Prostate gland (tissue), 2 donors: ENCODE measurements around the gene CRIM1. TPM values are rescaled to one million over a fixed set of nuclear protein-coding genes. Genes with fewer than 3 reads are reported as not detected.

Source experiments
- DNase-seq: peaks from one replicate; pipeline ENCODE4 v3.0.0-alpha.2; 2019; ENCODE audit warnings: low spot score
- H3K27ac ChIP-seq, 2 donors: fragments of 200-600 bp; sonication (generic); 2 replicates each; pipeline ENCODE4 v1.5.1; 2017 to 2019
- H3K27me3 ChIP-seq: fragments of 200-600 bp; sonication (generic); replicated peaks from 2 replicates; pipeline ENCODE4 v1.5.1; 2019; ENCODE audit not compliant: insufficient read depth
- H3K36me3 ChIP-seq, 2 donors: fragments of 200-600 bp; sonication (generic); 1 replicate in 1 of 2; 2 replicates in 1 of 2; pipeline versions ENCODE4 v1.5.1 to v1.8.1; 2017 to 2019
- H3K4me1 ChIP-seq: fragments of 200-600 bp; sonication (generic); replicated peaks from 2 replicates; pipeline ENCODE4 v1.5.1; 2019
- H3K4me3 ChIP-seq, 2 donors: fragments of 200-600 bp; sonication (generic); 2 replicates each; pipeline ENCODE4 v1.5.1; 2017 to 2019
- H3K9me3 ChIP-seq: fragments of 200-600 bp; sonication (generic); 2 replicates; pipeline ENCODE4 v1.5.1; 2017
- POLR2A ChIP-seq: fragments of 450-650 bp; IDR thresholded peaks from one replicate; pipeline ENCODE4 v1.6.1; 2016; ENCODE audit warnings: antibody characterized with exemption, mild to moderate bottlenecking
- POLR2AphosphoS5 ChIP-seq: sonication (generic); formaldehyde crosslinking; IDR thresholded peaks from one replicate; pipeline ENCODE4 v1.6.1; 2017; ENCODE audit warnings: antibody characterized with exemption
- WGBS: methylation state at CpG from one replicate; pipeline ENCODE4 v1.1.5; 2018; 5-methylcytosine and 5-hydroxymethylcytosine counted together
- intact Hi-C: fragments of 100-400 bp; cut with DNase I; formaldehyde crosslinking; loops from one replicate; pipeline ENCODE4 v1.14.2; 2022
- total RNA-seq, 2 donors: library from RNA; depleted of rRNA; stranded (reverse); fragments of >200 nt; gene quantifications; one replicate each; pipeline ENCODE4 v1.1.0, GENCODE V29; 2016
- TF ChIP-seq, protein P1 (sequence below), 4 experiments: fragments of 200-600 bp in 2 of 4; fragments of 450-650 bp in 2 of 4; sonication (generic) in 2 of 4; IDR thresholded peaks; 1 replicate in 3 of 4; 2 replicates in 1 of 4; pipeline ENCODE4 v1.5.1; 2016 to 2019; ENCODE audit warnings: antibody characterized with exemption in 4 of 4, mild to moderate bottlenecking in 2 of 4, moderate library complexity in 2 of 4

Gene CRIM1
- total RNA-seq, 2 donors from 2014 or later: 55.2 to 101 TPM

GRCh38 chr2:36478332-36478738 lies 122.8 kb downstream of the CRIM1 start:
- H3K4me3 ChIP-seq: no peak overlapping the region
- DNase-seq: no peak
- no peak overlapping the region for H3K27ac ChIP-seq
- H3K9me3 ChIP-seq: no peaks in the 10 kb centered on the region
- TF ChIP-seq POLR2AphosphoS5 (no peak), POLR2A (no peak)
- intact Hi-C loops: no loop called here
- no peaks in the 10 kb centered on the region for H3K4me1 ChIP-seq
- 49% methylated on average over 4 of the region's 4 CpGs for WGBS
- no peaks in the 10 kb centered on the region for H3K27me3 ChIP-seq
- peaks cover 0 to 8% of the 10 kb centered on the region in 2 donors for H3K36me3 ChIP-seq

DNA sequence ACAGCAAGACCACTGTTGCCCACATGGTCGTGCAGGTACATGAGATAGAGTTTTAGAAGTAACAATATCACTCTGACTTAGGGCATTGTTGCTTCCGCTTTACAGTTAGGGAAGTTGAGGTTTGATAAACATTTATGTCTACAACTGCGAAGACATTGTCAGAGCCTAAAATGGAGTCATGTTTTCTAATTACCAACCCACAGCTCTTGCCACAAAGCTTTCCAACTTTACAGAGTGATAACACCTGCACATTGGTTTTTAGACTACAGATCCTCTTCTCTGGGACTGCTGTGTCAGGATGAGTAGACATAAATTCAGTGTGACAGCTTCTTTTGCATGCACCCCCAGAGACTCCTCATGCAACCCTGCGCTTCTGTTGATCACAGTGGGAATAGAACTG lies 123.4 kb downstream of the CRIM1 start:
- WGBS: 96% methylated on average over 3 of the region's 4 CpGs
- TF ChIP-seq POLR2AphosphoS5 (no peak), POLR2A (no peak)
- TF ChIP-seq, protein P1, sequence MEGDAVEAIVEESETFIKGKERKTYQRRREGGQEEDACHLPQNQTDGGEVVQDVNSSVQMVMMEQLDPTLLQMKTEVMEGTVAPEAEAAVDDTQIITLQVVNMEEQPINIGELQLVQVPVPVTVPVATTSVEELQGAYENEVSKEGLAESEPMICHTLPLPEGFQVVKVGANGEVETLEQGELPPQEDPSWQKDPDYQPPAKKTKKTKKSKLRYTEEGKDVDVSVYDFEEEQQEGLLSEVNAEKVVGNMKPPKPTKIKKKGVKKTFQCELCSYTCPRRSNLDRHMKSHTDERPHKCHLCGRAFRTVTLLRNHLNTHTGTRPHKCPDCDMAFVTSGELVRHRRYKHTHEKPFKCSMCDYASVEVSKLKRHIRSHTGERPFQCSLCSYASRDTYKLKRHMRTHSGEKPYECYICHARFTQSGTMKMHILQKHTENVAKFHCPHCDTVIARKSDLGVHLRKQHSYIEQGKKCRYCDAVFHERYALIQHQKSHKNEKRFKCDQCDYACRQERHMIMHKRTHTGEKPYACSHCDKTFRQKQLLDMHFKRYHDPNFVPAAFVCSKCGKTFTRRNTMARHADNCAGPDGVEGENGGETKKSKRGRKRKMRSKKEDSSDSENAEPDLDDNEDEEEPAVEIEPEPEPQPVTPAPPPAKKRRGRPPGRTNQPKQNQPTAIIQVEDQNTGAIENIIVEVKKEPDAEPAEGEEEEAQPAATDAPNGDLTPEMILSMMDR (IDR thresholded peaks at IDR 0.05): no peak
- Histone ChIP-seq H3K36me3 (peaks cover 0 to 8% of the 10 kb centered on the region in 2 donors), H3K4me3 (no peak overlapping the region), H3K27ac (no peak overlapping the region), H3K4me1 (no peaks in the 10 kb centered on the region), H3K9me3 (no peaks in the 10 kb centered on the region), H3K27me3 (no peaks in the 10 kb centered on the region)
- intact Hi-C loops: no loop called here
- no peak for DNase-seq

DNA sequence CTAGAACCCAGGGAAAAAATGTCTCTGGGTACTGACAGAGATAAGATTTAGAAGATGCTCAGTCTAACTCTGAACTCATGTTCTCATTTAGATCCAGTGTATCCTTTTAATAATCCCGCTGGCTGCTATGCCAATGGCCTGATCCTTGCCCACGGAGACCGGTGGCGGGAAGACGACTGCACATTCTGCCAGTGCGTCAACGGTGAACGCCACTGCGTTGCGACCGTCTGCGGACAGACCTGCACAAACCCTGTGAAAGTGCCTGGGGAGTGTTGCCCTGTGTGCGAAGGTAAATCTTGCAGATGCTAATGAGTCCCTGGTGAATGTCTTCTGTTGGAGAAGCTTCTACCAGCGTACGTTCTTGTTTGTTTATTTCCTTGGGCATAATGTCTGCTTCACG lies 123.8 kb downstream of the CRIM1 start:
- DNase-seq: no peak
- Histone ChIP-seq H3K9me3 (no peaks in the 10 kb centered on the region), H3K27me3 (no peaks in the 10 kb centered on the region), H3K4me1 (no peaks in the 10 kb centered on the region), H3K36me3 (peaks cover 0 to 8% of the 10 kb centered on the region in 2 donors), H3K4me3 (no peak overlapping the region), H3K27ac (no peak overlapping the region)
- TF ChIP-seq POLR2A: no peak
- no peak for TF ChIP-seq POLR2AphosphoS5
- TF ChIP-seq, protein P1 (IDR thresholded peaks at IDR 0.05): no peak
- WGBS: 97% methylated on average over 16 of the region's 16 CpGs
- intact Hi-C loops: no loop called here

- Histone ChIP-seq H3K27ac (no peak overlapping the region), H3K4me1 (no peaks in the 10 kb centered on the region), H3K36me3 (peaks cover 0 to 8% of the 10 kb centered on the region in 2 donors), H3K9me3 (no peaks in the 10 kb centered on the region), H3K27me3 (no peaks in the 10 kb centered on the region), H3K4me3 (no peak overlapping the region)
- TF ChIP-seq POLR2A: no peak
- 93% methylated on average over 5 of the region's 5 CpGs for WGBS
- intact Hi-C loops: no loop called here
- no peak for DNase-seq
Observed at GRCh38 chr2:36480028-36480427, 124.5 kb downstream of the CRIM1 start.

DNA sequence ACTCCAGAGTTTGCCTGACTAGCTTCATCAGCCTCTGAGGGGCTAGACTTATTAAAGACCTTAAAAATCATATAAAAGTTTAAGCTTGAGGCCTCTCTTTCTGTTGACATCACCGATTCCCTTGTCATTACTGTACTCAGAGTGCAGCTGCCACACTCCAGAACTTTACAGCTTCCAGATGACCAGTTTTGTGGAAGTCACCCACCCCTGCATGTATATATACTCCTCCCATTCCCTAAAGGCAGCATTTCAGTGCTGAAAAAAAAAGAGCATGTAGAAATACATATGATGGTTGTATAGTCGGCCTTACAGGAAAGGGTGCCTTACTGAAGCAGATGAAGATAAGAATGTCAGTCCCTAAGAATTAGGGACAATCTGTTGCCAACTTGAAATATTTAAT lies 125.1 kb downstream of the CRIM1 start:
- H3K4me1 ChIP-seq: no peaks in the 10 kb centered on the region

GRCh38 chr2:36481709-36482108 lies 126.1 kb downstream of the CRIM1 start:
- Histone ChIP-seq H3K4me1 (peaks cover 4% of the 10 kb centered on the region), H3K4me3 (no peak overlapping the region), H3K27me3 (no peaks in the 10 kb centered on the region), H3K36me3 (peaks cover 0 to 8% of the 10 kb centered on the region in 2 donors), H3K9me3 (no peaks in the 10 kb centered on the region), H3K27ac (no peak overlapping the region)
- WGBS: 94% methylated on average over 5 of the region's 5 CpGs
- no peak for DNase-seq
- intact Hi-C loops: no loop called here
- TF ChIP-seq POLR2A: no peak
- TF ChIP-seq, protein P1 (IDR thresholded peaks at IDR 0.05): no peak
- no peak for TF ChIP-seq POLR2AphosphoS5

More for the DNA sequence above, 125.1 kb downstream of the CRIM1 start:
- H3K27me3 ChIP-seq: no peaks in the 10 kb centered on the region
- intact Hi-C loops: no loop called here
- H3K4me3 ChIP-seq: no peak overlapping the region
- DNase-seq: no peak
- H3K27ac ChIP-seq: no peak overlapping the region
- WGBS: 76% methylated on average over 2 of the region's 2 CpGs
- H3K9me3 ChIP-seq: no peaks in the 10 kb centered on the region
- peaks cover 0 to 8% of the 10 kb centered on the region in 2 donors for H3K36me3 ChIP-seq
- TF ChIP-seq, protein P1 (IDR thresholded peaks at IDR 0.05): no peak
- TF ChIP-seq POLR2AphosphoS5 (no peak), POLR2A (no peak)
